Spleen (tissue), 7 donors: ENCODE data around the gene NECTIN3.

Experiments used
- POLR2AphosphoS5 ChIP-seq, 3 donors: sonication (generic); formaldehyde crosslinking; IDR thresholded peaks; one replicate each; pipeline ENCODE4 v1.5.1; 2017; ENCODE audit warnings: antibody characterized with exemption in 3 of 3
- TF ChIP-seq, protein P1 (sequence below), 11 experiments: fragments of 200-600 bp in 7 of 11; fragments of 450-650 bp in 4 of 11; sonication (generic) in 4 of 11; IDR thresholded peaks in 8 of 11; conservative IDR thresholded peaks in 3 of 11; 1 replicate in 7 of 11; 2 replicates in 4 of 11; pipeline versions ENCODE4 v1.4.0 to v1.8.0; 2016 to 2021; ENCODE audit warnings: antibody characterized with exemption in 11 of 11, inconsistent platforms in 4 of 11, mild to moderate bottlenecking in 1 of 11
- donor health status: DM: no; HTN: no; CAD: no; lungs with moderate emphysema.
- donor health status: DM: no; HTN: no; CAD: no.
- donor health status: DM: no; HTN: no; CAD: no.

DNA sequence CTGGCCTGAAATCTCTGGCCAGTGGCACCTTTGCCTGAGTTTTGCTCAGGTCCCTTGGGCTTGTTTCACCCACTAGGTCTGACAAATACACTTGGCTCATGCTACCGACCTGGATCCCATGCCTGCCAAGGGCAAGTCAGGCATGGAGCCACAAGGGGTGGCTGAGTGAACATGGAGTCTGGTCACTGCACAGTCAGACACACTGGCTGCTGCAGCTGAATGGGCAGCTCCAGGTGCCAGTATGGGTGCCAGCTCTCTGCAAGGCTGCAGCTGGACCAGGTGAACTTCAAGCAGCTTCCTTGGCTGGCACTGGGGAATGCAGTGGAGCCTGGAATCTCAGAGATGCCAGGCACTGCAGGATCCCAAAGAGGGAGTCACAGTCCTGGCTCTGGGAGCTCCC, 170.3 kb downstream of the NECTIN3 start:
- no peak for TF ChIP-seq POLR2AphosphoS5 (IDR thresholded peaks at IDR 0.05)
- TF ChIP-seq, protein P1, sequence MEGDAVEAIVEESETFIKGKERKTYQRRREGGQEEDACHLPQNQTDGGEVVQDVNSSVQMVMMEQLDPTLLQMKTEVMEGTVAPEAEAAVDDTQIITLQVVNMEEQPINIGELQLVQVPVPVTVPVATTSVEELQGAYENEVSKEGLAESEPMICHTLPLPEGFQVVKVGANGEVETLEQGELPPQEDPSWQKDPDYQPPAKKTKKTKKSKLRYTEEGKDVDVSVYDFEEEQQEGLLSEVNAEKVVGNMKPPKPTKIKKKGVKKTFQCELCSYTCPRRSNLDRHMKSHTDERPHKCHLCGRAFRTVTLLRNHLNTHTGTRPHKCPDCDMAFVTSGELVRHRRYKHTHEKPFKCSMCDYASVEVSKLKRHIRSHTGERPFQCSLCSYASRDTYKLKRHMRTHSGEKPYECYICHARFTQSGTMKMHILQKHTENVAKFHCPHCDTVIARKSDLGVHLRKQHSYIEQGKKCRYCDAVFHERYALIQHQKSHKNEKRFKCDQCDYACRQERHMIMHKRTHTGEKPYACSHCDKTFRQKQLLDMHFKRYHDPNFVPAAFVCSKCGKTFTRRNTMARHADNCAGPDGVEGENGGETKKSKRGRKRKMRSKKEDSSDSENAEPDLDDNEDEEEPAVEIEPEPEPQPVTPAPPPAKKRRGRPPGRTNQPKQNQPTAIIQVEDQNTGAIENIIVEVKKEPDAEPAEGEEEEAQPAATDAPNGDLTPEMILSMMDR (IDR thresholded peaks at IDR 0.05 in 8 of 11, conservative IDR thresholded peaks at IDR 0.05 in 3 of 11) = no peak
